Esophagus squamous epithelium (tissue), 4 donors: ENCODE measurements around the gene SLC16A7.

Experiments
- CTCF ChIP-seq, 6 experiments: fragments of 450-650 bp in 4 of 6; fragments of 200-600 bp in 2 of 6; sonication (generic) in 2 of 6; IDR thresholded peaks; one replicate each; pipeline ENCODE4 v1.5.1; 2016 to 2019; ENCODE audit warnings: antibody characterized with exemption in 6 of 6, mild to moderate bottlenecking in 4 of 6, moderate library complexity in 4 of 6
- POLR2A ChIP-seq, 4 donors: fragments of 450-650 bp; IDR thresholded peaks; one replicate each; pipeline ENCODE4 v1.6.1; 2017; ENCODE audit warnings: antibody characterized with exemption in 4 of 4, mild to moderate bottlenecking in 4 of 4, moderate library complexity in 3 of 4

- TF ChIP-seq CTCF (IDR thresholded peaks at IDR 0.05) (no peak), POLR2A (IDR thresholded peaks at IDR 0.05) (no peak)
These were observed 30.6 kb downstream of the SLC16A7 start for GRCh38 chr12:59626382-59626781.
